Dermis blood vessel endothelial cell (primary cell): ENCODE results near the gene MAST1. TPM values are rescaled to one million over a fixed set of nuclear protein-coding genes. Genes with fewer than 3 reads are reported as not detected.
A peak's percentile ranks its signal among the peaks of the same experiment; 100 is the strongest.
"Not testable (repeated sequence)": the region's sequence is repeated elsewhere in the genome, so short reads cannot be mapped to it uniquely, and the experiment has no call there.

Experiments used
- DNase-seq: peaks from one replicate; pipeline ENCODE4 v3.0.0; 2010
- total RNA-seq: library from RNA; depleted of rRNA; stranded (reverse); fragments of >200 nt; gene quantifications from 2 replicates; pipeline ENCODE4 v1.2.3, GENCODE V29; 2014

MAST1 gene
- total RNA-seq, 1 donor from 2014 or later: 0.17 TPM

DNA sequence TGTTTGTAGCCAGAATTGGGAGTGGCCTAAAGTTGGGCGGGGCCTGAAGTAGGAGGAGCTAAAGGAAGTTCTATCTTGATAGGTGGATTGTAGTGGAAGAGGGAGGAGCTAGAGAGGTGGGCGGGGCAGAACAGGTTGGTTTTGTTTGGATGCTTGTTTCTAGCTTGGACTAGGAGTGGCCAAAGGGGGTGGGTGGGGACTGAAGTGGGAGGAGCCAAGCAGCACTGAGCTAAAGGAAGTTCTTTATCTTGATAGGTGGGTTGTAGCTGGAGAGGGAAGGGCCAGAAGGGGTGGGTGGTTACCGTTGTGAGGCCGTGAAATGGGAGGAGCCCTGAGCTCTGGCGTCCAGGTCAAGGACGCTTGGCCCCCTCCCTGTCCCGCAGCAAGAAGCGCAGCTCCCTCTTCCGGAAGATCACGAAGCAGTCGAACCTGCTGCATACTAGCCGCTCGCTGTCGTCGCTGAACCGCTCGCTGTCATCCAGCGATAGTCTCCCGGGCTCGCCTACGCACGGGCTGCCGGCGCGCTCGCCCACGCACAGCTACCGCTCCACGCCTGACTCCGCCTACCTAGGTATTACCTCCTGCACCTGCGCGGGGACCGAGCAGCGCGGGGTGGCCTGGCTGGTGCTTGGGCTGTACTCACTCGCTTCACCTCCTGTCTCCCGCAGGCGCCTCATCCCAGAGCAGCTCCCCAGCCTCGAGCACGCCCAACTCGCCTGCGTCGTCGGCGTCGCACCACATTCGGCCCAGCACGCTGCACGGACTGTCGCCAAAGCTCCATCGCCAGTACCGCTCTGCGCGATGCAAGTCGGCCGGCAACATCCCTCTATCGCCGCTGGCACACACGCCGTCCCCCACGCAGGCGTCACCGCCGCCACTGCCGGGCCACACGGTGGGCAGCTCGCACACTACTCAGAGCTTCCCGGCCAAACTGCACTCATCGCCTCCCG, 34.9 kb downstream of the MAST1 start:
- DNase-seq: peak; percentile 74

DNA sequence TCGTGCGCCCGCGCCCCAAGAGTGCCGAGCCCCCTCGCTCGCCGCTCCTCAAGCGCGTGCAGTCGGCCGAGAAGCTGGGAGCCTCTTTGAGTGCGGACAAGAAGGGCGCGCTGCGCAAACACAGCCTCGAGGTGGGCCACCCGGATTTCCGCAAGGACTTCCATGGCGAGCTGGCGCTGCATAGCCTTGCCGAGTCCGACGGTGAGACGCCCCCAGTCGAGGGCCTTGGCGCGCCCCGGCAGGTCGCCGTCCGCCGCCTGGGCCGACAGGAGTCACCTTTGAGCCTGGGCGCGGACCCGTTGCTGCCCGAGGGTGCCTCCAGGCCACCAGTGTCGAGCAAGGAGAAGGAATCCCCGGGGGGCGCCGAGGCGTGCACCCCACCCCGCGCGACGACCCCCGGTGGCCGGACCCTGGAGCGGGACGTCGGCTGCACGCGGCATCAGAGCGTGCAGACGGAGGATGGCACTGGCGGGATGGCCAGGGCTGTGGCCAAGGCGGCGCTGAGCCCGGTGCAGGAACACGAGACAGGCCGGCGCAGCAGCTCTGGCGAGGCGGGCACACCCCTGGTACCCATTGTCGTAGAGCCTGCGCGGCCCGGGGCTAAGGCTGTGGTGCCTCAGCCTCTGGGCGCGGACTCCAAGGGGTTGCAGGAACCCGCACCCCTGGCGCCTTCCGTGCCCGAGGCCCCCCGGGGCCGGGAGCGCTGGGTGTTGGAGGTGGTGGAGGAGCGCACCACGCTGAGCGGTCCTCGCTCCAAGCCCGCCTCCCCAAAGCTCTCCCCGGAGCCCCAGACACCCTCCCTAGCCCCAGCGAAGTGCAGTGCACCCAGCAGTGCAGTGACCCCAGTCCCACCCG, 35.8 kb downstream of the MAST1 start:
- no peak for DNase-seq

DNA sequence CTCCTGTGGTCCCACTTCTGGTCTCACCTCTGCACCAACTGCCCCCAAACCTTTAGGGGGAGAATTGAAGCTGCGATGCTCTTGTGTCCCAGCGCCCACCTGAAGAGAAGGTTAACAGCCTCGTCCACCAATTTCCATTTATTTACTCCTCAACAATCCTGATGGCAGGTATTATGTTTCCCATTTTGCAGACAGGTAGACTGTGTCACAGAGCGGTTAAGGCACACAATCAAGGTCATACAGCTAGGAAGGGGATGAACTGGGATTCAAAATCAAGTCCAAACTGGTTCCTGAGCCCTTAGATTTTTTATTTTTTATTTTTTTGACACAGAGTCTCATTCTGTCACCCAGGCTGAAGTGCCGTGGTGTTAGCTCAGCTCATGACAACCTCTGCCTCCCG, 36.8 kb downstream of the MAST1 start:
- DNase-seq: no peak

DNA sequence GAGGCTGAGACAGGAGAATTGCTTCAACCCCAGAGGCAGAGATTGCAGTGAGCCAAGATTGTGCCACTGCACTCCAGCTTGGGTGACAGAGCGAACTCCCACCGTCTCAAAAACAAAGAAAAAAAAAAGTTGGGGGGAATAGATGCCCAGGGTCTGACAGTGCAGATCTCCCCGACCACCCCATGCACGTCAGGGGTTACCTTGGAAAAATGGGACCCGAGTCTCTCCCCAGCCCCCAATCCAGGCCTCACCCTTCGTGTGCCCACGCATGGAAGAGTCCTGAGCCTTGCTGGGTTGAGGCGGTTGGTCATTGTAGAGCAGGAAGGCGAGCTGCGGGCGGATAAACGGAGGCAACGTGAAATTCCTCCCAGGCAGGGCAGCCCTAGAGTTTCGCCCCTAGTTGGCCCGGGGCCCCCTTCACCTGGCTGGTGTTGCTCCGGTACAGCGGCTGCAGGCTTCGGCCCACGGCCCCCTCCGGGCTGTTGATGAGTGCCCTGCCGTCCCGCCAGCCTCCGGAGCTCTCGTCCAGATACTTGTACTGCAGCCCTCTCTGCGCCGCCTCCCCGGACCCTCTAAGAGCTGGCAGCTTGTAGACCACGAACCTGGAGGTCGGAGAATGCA, 42.3 kb downstream of the MAST1 start:
- peak; percentile 37 for DNase-seq

DNA sequence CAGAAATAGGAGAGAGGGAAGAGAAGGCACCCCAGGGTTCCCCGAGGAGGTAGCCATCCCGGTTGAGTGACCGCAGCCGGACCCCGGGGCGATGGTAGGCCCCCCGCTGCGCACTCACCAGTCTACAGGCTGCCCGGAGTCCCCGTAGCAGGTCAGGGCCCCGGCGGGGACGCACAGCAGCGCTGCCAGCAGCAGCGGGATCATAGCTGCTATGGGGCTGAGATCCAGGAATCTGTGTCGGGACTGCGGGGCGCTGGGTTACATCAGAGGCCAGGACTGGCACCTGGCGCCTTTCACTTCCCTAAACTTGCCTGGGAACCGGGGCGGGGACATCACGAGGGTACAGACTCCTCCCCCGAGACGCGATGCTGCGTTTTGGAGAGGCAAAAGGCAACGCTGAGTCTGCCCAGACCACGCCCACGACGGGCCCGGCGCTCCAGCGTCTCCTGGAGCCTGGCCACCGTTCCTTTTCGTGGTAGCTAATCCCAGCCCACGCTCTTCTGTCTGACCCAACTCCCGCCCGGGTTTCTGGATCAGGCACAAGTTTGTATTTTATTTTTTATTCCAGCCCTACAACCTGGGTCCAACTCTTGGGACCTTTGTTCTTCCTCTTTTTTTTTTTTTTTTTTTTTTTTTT, 43.0 kb downstream of the MAST1 start, which contains the start of gene DNASE2:
Gene DNASE2 (minus strand): TSS at position 278 of the 637 bp plus-strand sequence. CDS start 74 bp downstream, at position 204.
- peak; percentile 88 for DNase-seq

DNA sequence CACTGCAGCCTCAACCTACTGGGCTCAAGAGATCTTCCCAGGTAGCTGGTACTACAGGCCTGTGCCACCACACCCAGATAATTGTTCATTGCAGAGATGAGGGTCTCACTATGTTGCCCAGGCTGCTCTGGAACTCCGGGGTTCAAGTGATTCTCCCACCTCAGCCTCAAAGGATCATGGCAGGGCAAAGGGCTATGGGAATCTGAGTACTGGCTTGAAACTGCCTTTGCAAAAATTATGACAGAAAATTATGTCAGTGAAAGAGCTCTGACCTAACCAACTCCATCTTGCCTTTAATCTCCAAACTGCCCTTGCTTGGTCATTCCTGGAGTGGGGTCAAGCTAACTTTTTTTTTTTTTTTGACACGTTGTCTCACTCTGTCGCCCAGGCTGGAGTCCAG, 44.3 kb downstream of the MAST1 start:
- DNase-seq: no peak

DNA sequence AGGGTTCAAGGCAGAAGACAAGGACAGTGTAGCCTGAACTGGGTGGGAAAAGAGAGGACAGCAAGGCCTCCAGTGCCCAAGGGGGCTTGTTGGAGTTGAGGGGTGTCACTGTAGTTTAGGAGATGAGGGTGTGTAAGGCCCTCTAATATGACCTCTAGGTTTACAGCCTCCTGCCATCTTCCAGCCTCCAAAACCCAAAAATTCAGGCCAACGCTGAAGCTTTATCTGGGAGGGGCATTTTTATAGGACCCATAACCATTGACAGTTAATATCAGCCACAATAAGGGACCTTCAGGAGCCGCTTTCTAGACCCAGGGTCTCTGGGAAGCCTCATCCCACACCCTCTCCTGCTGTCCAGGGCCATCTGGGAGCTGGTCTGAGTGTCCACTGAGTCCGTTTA, 45.9 kb downstream of the MAST1 start:
- DNase-seq: no peak

DNA sequence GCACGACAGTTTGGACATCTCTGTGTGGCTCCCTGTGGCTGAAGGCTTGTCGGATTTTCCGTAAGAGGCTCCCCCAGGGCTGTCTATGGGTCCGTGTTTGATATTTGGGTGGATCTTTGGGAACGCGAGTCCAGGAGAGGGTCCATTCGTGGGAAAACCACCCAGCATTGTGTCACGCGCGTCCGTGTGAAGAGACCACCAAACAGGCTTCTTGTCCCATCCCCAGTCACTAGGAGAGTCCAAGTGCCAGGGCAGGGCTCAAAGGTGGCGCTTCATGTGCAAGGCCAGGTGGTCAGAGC, 46.3 kb downstream of the MAST1 start:
- DNase-seq: no peak

DNA sequence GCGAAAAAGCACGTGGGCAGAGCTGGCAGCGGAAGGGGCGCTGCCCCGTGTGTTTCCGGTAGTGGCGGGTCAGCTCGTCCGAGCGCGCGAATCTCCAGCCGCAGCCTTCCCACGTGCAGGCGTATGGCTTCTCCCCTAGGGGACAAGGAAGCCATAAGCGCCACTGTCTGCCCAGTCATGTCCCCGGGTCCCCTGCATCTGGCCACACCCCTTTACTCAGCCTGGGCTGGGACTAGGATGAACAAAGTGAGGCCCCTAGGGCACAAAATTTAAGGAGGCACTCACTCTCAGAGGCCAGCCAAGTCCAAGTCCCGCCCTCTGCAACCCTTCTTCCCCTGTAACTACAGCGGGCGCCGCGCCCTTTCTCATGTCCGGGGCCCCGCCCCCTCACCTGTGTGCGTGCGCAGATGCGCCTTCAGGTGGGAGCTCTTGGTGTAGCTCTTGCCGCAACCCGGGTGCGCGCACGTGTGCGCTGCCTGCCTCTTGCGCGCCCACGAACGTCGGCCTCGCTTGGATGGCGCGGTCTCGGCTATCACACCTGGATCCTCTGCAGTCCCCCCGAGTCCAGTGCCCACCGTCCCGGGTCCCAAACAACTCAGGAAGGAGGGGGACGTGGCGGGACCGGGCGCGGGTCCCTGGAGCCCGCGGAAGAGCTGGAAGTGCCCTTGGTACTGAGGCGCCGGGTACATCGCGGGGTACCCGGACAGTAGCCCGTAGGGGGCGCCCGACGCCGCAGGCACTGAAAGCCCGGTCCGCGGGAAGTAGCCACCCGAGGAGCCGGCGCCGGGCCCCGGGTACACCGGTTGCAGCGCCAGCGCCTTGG, 46.8 kb downstream of the MAST1 start:
- peak; percentile 71 for DNase-seq

DNA sequence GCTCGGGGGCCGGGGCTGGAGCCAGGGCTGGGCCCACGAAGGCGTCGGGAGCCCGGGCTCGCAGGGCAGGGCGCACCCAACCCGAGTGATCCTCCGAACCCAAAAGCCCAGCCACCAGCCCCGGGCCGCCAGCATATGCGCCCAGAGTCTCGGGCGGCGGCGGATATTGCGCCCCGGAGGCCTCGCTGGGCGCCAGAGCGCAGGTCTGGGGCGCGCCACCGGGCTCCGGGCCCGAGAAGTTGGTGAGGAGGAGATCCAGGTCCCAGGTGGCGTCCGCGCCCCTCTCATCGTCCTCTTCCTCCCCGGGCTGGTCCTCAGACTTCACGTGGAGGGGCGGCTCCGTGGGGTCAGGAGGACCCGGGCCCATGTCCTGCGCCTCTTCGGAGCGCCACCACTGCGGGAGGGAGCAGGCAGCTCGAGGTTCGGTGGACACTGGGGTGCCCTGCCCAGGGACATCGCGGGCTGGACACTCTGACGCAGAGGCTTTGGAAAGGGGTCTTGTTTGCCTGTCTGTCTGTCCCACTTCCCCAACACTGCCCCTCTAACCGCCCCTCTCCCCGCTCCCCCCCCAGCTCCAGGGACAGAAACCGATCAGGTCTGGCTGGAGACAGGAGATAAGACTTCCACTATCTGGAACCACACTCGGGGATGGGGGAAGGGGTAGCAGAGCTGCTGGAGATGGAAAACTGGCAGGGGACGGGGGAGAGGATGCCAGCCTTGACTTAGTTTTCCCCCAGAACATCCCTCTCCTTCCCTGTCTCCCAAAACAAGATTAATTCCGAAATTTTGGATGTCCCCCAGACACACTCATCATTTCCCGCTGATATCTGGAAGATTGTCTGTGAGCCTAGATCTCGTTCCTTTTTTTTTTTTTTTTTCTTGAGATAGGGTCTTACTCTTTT, 47.7 kb downstream of the MAST1 start:
- no peak for DNase-seq

DNA sequence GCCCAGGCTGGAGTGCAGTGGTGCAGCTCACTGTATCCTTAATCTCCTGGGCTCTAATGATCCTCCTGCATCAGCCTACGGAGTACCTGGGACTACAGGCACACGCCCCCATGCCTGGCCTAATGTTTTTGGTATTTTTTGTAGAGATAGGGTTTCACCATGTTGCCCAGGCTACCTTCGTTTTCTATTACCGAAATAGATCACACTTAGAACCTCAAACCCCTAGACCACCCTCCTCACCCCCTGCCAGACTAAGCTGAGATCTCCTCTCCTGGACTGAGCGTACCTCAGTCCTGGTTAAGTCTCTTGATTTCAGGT, 48.3 kb downstream of the MAST1 start:
- DNase-seq: no peak

DNA sequence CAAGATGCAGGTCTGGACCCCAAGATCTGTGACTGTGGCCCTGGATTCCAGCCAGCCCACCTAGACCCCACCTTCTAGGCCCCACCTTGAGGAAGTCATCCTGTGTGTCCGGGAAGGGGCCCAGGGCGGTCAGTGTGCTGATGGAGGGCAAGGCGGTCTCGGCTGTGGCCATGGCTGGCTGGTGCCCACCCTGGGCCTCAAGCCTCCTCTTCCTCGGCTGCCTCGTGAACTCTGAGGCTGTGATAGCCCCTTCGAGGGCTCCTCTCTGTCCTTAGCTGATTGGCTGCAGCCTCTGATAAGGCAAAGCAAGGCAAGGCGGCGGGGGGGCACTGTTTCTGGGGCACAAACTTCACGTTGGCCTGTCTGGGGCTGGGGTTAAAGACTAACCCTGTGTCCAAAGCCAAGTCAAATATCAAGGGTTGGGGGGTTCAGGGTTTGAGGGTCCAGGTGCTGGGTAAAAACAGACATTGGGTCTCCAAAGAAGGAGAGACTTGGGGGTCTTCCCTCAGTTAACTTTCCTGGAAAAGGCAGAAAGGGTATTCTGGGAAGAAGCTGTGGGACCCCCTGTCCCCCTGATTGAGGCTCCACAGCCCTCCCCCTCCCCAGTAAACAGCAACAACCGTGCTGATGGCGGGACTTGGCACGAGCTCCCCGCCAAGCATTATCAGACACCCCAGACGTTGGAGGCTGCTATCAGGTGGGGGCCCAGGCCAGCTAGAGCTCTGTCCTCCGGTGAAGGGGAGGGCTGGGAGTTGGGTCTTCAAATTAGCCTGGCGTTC, 48.8 kb downstream of the MAST1 start, which contains the start of gene KLF1:
Gene KLF1 (minus strand): TSS at position 233 of the 779 bp plus-strand sequence. CDS start 61 bp downstream, at position 172.
- DNase-seq: no peak

DNA sequence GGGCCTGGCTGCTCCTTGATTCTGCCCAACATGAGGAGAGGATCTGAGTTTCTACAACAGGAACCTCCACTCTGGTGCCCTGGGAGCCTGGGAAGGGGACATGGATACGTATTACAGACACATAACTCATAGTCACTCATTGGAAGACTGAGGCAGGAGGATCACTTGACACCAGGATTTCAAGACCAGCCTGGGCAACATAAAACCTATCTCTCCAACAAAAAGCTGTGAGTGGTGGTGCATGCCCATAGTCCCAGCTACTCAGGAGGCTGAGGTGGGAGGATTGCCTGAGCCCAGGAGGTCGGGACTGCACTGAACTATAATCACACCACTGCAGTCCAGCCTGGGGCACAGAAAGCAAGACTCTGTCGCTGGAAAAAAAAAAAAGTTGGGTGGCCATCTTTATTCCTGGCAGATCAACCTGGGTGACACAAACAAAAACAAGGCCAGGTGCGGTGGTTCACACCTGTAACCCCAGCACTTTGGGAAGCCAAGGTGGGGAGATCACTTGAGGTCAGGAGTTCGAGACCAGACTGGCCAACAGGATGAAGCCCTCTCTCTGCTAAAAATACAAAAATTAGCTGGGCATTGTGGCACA, 49.8 kb downstream of the MAST1 start:
- DNase-seq: no peak

DNA sequence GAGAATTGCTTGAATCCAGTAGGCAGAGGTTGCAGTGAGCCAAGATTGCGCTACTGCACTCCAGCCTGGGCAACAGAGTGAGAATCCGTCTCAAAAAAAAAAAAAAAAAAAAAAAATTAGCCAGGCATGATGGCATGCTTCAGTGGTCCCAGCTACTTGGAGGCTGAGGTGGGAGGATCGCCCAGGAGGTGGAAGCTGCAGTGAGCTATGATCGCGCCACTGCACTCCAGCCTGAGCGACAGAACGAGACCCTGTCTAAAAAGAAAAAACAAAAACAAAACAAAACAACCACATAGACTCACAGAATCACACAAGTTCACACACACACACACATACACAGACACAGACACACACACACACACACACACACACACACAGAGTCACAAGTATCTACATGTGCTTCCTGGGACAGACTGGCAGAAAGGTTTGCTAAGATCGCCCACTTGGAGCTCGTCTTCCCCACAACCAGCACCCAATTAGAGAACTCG, 52.0 kb downstream of the MAST1 start:
- not testable (repeated sequence) for DNase-seq

DNA sequence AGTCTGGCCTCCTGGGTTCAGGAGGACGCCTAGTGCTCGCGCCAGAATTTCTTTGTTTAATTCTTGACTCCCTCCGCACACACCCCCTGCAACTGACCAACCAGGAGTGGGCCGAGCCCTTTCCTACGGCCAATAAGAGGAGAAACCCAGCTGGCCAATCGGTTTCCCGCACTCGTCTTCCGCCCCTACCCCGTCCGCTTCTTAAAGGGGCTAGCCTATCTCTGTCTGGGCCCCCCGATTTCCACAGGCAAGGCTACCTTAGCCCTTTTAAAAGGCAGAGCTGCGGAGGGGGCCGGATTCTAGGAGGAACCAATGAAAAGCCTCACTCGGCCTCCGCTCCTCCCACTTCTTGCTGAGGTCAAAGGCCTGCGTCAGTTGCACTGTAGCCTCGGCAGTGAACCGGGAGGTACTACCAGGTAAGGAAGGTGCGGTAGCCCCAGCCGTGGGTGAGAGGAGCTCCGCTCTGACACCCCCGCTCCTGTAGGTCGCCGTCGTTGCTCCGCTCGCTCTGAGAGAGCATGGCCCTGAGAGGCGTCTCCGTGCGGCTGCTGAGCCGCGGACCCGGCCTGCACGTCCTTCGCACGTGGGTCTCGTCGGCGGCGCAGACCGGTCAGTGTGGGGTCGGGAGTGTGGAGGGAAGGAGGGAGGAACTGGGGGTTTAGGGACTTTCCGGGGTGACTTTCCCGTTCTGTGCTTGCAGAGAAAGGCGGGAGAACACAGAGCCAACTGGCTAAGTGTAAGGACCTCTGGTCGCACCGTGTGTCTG, 52.7 kb downstream of the MAST1 start, which contains the start of gene GCDH:
Gene GCDH (plus strand): TSS at position 374 of the 766 bp plus-strand sequence. CDS start 145 bp downstream, at position 519.
- DNase-seq: peak; percentile 99

DNA sequence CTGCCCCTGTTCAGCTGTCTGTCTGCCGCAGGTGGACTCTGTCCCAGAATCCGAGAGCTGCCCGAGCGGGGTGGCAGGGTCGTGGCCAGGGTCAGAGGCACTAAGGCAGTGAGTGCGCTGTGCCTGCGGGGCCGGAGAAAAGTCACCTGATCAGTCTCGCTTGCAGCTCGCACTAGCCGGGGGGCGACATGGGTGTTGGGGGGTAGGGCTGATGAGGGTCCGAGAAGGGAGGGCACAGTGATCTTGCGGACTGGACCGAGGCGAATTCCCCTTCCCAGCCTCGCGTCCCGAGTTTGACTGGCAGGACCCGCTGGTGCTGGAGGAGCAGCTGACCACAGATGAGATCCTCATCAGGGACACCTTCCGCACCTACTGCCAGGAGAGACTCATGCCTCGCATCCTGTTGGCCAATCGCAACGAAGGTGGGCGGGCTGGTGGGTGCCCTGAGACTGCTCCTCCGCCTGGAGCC, 53.3 kb downstream of the MAST1 start:
- no peak for DNase-seq

DNA sequence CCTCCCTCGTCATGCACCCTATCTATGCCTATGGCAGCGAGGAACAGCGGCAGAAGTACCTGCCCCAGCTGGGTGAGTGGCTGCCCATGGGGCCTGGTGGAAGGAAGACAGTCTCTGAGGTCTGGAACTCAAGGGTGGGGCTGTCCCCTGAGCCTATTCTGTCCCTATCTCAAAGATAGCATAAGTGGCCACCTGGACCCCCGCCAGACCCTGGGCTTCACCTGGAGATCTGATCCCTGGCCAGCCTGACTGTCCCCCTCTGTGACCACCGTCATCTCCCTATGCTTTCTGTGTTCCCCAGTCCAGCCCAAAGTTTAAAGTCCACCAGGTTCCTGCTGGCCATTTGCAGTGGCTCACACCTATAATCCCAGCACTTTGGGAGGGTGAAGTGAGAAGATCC, 55.3 kb downstream of the MAST1 start:
- no peak for DNase-seq

DNA sequence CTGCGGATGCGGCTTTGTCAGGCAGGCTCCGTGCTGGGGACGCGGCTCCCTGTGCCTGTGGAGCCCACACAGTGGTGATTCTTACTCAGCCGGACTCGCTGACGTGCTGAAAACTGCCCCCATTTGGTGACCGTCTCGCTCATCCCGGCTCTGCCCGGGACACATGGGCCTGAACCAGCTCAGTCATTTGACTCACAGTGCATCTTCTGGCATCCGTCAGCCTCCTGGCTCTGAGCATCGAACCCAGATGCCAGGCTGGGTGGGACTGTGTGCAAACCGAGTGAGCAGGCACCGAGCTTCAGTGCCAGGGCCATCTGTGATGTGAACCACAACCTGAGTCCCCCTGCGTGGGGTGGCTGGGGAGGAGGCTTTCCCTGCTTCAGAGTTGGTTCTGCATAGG, 58.1 kb downstream of the MAST1 start:
- no peak for DNase-seq
